ENCODE measurements around the gene FBLN2.

The FBLN2 gene

GRCh38 chr3:13507570-13508339 is 41.2 kb upstream of the FBLN2 start:
- no peak for DNase-seq (ENCODE audit: low read depth)
- H3K4me3 ChIP-seq (ENCODE audit: control insufficient read depth, low read depth, low read length): no peak overlapping the region
- no peak for TF ChIP-seq CTCF (IDR thresholded peaks at IDR 0.05; ENCODE audit: control insufficient read depth, insufficient read depth, low read depth, low read length, missing control alignments)

GRCh38 chr3:13508496-13508895 is 40.4 kb upstream of the FBLN2 start:
- TF ChIP-seq CTCF (IDR thresholded peaks at IDR 0.05; ENCODE audit: control insufficient read depth, insufficient read depth, low read depth, low read length, missing control alignments): no peak
- DNase-seq (ENCODE audit: low read depth): no peak
- no peak overlapping the region for H3K4me3 ChIP-seq (ENCODE audit: control insufficient read depth, low read depth, low read length)

- no peak overlapping the region for H3K4me3 ChIP-seq (ENCODE audit: control insufficient read depth, low read depth, low read length)
- TF ChIP-seq CTCF (IDR thresholded peaks at IDR 0.05; ENCODE audit: control insufficient read depth, insufficient read depth, low read depth, low read length, missing control alignments): no peak
- no peak for DNase-seq (ENCODE audit: low read depth)
These were observed 39.7 kb upstream of the FBLN2 start for GRCh38 chr3:13509059-13509815.

- H3K4me3 ChIP-seq (ENCODE audit: control insufficient read depth, low read depth, low read length): no peak overlapping the region
- no peak for DNase-seq (ENCODE audit: low read depth)
- TF ChIP-seq CTCF (IDR thresholded peaks at IDR 0.05; ENCODE audit: control insufficient read depth, insufficient read depth, low read depth, low read length, missing control alignments): no peak
These were observed 39.1 kb upstream of the FBLN2 start for GRCh38 chr3:13509816-13510192.

GRCh38 chr3:13512451-13512850 is 36.5 kb upstream of the FBLN2 start:
- no peak for DNase-seq (ENCODE audit: low read depth)
- no peak for TF ChIP-seq CTCF (IDR thresholded peaks at IDR 0.05; ENCODE audit: control insufficient read depth, insufficient read depth, low read depth, low read length, missing control alignments)
- H3K4me3 ChIP-seq (ENCODE audit: control insufficient read depth, low read depth, low read length): no peak overlapping the region

GRCh38 chr3:13513051-13513912 is 35.6 kb upstream of the FBLN2 start:
- H3K4me3 ChIP-seq (ENCODE audit: control insufficient read depth, low read depth, low read length): no peak overlapping the region
- no peak for TF ChIP-seq CTCF (IDR thresholded peaks at IDR 0.05; ENCODE audit: control insufficient read depth, insufficient read depth, low read depth, low read length, missing control alignments)

More at GRCh38 chr3:13513051-13513912, 35.6 kb upstream of the FBLN2 start:
- peak; percentile 73 for DNase-seq (ENCODE audit: low read depth)

Measured in AG09309 (cell line).